OCI-LY7 (cell line): ENCODE results near the gene TSPAN19. TPM values are rescaled to one million over a fixed set of nuclear protein-coding genes. Genes with fewer than 3 reads are reported as not detected.

Experiments
- BruUV-seq: library from RNA; stranded (reverse); fragments of 400-500 nt; replicated peaks from 2 replicates; lab custom pipeline; 2021; lab: Mats Ljungman, UMichigan
- CTCF ChIA-PET: fragments of 300-600 bp; sonication (Branson Sonifier 250); formaldehyde crosslinking; loops from one replicate; lab custom pipeline; 2022; ENCODE audit warnings: antibody characterized with exemption; ENCODE audit not compliant: unreplicated experiment; lab: Charles Lee
- POLR2A ChIA-PET: fragments of 300-600 bp; sonication (Branson Sonifier 250); formaldehyde crosslinking; loops from one replicate; lab custom pipeline; 2022; ENCODE audit warnings: antibody characterized with exemption; lab: Charles Lee
- DNase-seq: peaks from one replicate; pipeline ENCODE4 v3.0.0-alpha.2; 2015; ENCODE audit warnings: low spot score
- H2AFZ ChIP-seq: fragments of 200-600 bp; sonication (generic), shearing (Covaris generic); 2 replicates; pipeline ENCODE4 v1.6.1; 2014; ENCODE audit warnings: mild to moderate bottlenecking, antibody characterized with exemption, low read length, moderate library complexity
- H3K27ac ChIP-seq: fragments of 200-600 bp; sonication (generic); 2 replicates; pipeline ENCODE4 v1.5.1; 2014; ENCODE audit warnings: mixed run types, low read depth, mild to moderate bottlenecking, moderate library complexity, low read length, inconsistent platforms; ENCODE audit not compliant: poor library complexity, severe bottlenecking
- H3K36me3 ChIP-seq: fragments of 200-600 bp; sonication (generic); 2 replicates; pipeline ENCODE4 v1.6.1; 2014; ENCODE audit warnings: mild to moderate bottlenecking, antibody characterized with exemption, low read length, moderate library complexity, mixed read lengths; ENCODE audit not compliant: insufficient read depth
- H3K4me1 ChIP-seq: fragments of 200-600 bp; sonication (generic); 2 replicates; pipeline ENCODE4 v1.5.1; 2014; ENCODE audit warnings: mild to moderate bottlenecking, low read length; ENCODE audit not compliant: insufficient read depth, poor library complexity, severe bottlenecking
- H3K4me2 ChIP-seq: fragments of 200-600 bp; sonication (generic); 2 replicates; pipeline ENCODE4 v1.6.1; 2014; ENCODE audit warnings: mild to moderate bottlenecking, low read length
- H3K4me3 ChIP-seq: fragments of 200-600 bp; sonication (generic); 2 replicates; pipeline ENCODE4 v1.5.1; 2014; ENCODE audit warnings: mild to moderate bottlenecking, low read depth, low read length; ENCODE audit not compliant: poor library complexity, severe bottlenecking
- H3K79me2 ChIP-seq: fragments of 200-600 bp; sonication (generic); 2 replicates; pipeline ENCODE4 v1.6.1; 2016; ENCODE audit warnings: low read depth, mild to moderate bottlenecking, low read length, moderate library complexity, mixed read lengths; ENCODE audit not compliant: insufficient read depth
- H3K9me2 ChIP-seq: fragments of 200-600 bp; sonication (generic); 2 replicates; pipeline ENCODE4 v1.6.1; 2016; ENCODE audit warnings: mild to moderate bottlenecking, low read length, mixed read lengths; ENCODE audit not compliant: insufficient read depth
- H3K9me3 ChIP-seq: fragments of 200-600 bp; sonication (generic); 2 replicates; pipeline ENCODE4 v1.6.1; 2014; ENCODE audit warnings: mild to moderate bottlenecking, mixed run types, low read length, mixed read lengths
- H4K20me1 ChIP-seq: fragments of 200-600 bp; sonication (generic); 2 replicates; pipeline ENCODE4 v1.6.1; 2014; ENCODE audit warnings: mild to moderate bottlenecking, antibody characterized with exemption, low read length, moderate library complexity, mixed read lengths; ENCODE audit not compliant: insufficient read depth
- CTCF ChIP-seq: fragments of 200-600 bp; sonication (generic); conservative IDR thresholded peaks from 2 replicates; pipeline ENCODE4 v1.5.1; 2014; ENCODE audit warnings: mild to moderate bottlenecking, antibody characterized with exemption, low read length, moderate library complexity, mixed read lengths
- EZH2phosphoT487 ChIP-seq: fragments of 200-600 bp; sonication (generic); IDR thresholded peaks from 2 replicates; pipeline ENCODE4 v1.6.1; 2018; ENCODE audit warnings: low read depth, borderline replicate concordance, mild to moderate bottlenecking, mixed run types, antibody characterized with exemption, low read length, moderate library complexity, mixed read lengths
- intact Hi-C: fragments of 100-400 bp; cut with micrococcal nuclease; formaldehyde crosslinking; loops from one replicate; pipeline ENCODE4 v1.10.0; 2022; ENCODE audit not compliant: unreplicated experiment
- total RNA-seq, 2 experiments: library from RNA; depleted of rRNA in 1 of 2; stranded (reverse); fragments of >200 nt in 1 of 2; shearing (Covaris generic) in 1 of 2; gene quantifications; 2 replicates each; pipeline ENCODE4 v1.2.3, GENCODE V29; 2014 to 2022

The TSPAN19 gene
- total RNA-seq, 2 experiments from 2014 or later, result not detected

DNA sequence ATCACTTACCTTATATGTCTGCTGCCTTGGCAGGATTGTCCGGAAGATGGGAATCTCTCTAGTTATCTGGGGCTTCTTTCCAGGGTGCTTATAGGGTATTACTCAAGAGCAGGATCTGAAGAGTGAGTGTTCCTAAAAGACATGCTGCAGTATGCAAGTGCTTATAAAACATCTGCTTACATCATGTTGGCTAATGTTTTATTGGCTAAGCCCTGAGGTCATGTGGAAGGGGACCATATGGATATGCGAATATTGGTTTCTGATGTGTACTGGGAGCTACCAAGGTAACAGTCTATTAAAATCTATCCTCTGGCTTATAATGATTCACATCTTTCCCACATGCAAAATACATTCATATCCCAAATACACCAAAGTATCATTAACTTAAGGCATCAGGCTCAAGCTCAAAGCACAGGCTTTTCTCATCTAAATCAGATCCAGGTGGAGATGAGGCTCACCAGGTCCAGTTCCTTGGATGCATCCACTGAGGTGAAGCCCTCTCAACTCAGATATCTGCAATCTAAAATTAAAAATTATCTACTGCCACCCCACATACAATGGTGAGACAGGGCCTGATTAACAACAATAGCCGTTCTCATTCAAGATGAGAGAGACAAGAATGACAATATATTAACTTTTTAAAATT, 29.9 kb upstream of the TSPAN19 start:
- POLR2A ChIA-PET, result interaction anchor here (1.2 kb wide), 1 partner anchor 12 kb away, joined by 4 read pairs; no protein-coding TSS in a partner anchor
- BruUV-seq, result no TSS peak
- CTCF ChIA-PET, result no interaction called here

GRCh38 chr12:85060916-85061315, 24.8 kb upstream of the TSPAN19 start:
- TF ChIP-seq CTCF, result no peak
- no peak for TF ChIP-seq EZH2phosphoT487
- Histone ChIP-seq H3K27ac (no peak overlapping the region), H3K9me2 (no peaks in the 10 kb centered on the region), H3K4me2 (no peak overlapping the region), H3K9me3 (no peaks in the 10 kb centered on the region), H4K20me1 (no peaks in the 10 kb centered on the region), H3K36me3 (no peaks in the 10 kb centered on the region), H2AFZ (no peak overlapping the region), H3K4me3 (no peak overlapping the region), H3K4me1 (no peaks in the 10 kb centered on the region), H3K79me2 (no peaks in the 10 kb centered on the region)
- no TSS peak for BruUV-seq
- intact Hi-C loops, result no loop called here
- ChIA-PET POLR2A (interaction anchor here (0.6 to 1.5 kb wide), 4 partner anchors 8 to 22 kb away, joined by 3 to 5 read pairs (median 4); no protein-coding TSS in a partner anchor), CTCF (no interaction called here)
- no peak for DNase-seq

More for the DNA sequence above, 29.9 kb upstream of the TSPAN19 start:
- no peak for TF ChIP-seq CTCF
- TF ChIP-seq EZH2phosphoT487, result no peak
- Histone ChIP-seq H3K36me3 (no peaks in the 10 kb centered on the region), H4K20me1 (no peaks in the 10 kb centered on the region), H3K79me2 (no peaks in the 10 kb centered on the region), H3K9me3 (no peaks in the 10 kb centered on the region), H3K4me2 (no peak overlapping the region), H2AFZ (no peak overlapping the region), H3K9me2 (no peaks in the 10 kb centered on the region), H3K27ac (no peak overlapping the region), H3K4me1 (no peaks in the 10 kb centered on the region), H3K4me3 (no peak overlapping the region)
- intact Hi-C loops, result no loop called here
- DNase-seq, result no peak

- CTCF ChIA-PET, result no interaction called here
- Histone ChIP-seq H2AFZ (no peak overlapping the region), H3K36me3 (no peaks in the 10 kb centered on the region), H4K20me1 (no peaks in the 10 kb centered on the region), H3K4me2 (0 out of 2 replicates have a peak overlapping the region, but pooled peaks have one; percentile 8), H3K9me3 (no peaks in the 10 kb centered on the region), H3K4me1 (no peaks in the 10 kb centered on the region), H3K9me2 (no peaks in the 10 kb centered on the region), H3K27ac (no peak overlapping the region), H3K79me2 (no peaks in the 10 kb centered on the region), H3K4me3 (no peak overlapping the region)
- no peak for DNase-seq
- BruUV-seq, result no TSS peak
- POLR2A ChIA-PET, result interaction anchor here (0.6 kb wide), 1 partner anchor 20 kb away, joined by 3 read pairs; no protein-coding TSS in a partner anchor
- TF ChIP-seq EZH2phosphoT487 (no peak), CTCF (no peak)
- intact Hi-C loops, result no loop called here
These were observed 23.5 kb upstream of the TSPAN19 start for GRCh38 chr12:85059594-85059993.
